Kidney (tissue), 14 donors: Measurements from ENCODE around the gene LRBA. TPM values are rescaled to one million over a fixed set of nuclear protein-coding genes. Genes with fewer than 3 reads are reported as not detected.
"Not testable (repeated sequence)": the region's sequence is repeated elsewhere in the genome, so short reads cannot be mapped to it uniquely, and the experiment has no call there.

Experiments used
- DNase-seq, 5 donors: peaks; one replicate each; pipeline ENCODE4 v3.0.0-alpha.2; 2013 to 2020
- FAIRE-seq: peaks from 2 replicates; lab custom pipeline; 2012; peaks lifted over from hg19 to GRCh38; lab: Jason Lieb, UNC
- H3K27ac ChIP-seq, 2 donors: one replicate each; pipeline ENCODE4 v1.7.0; 2013; ENCODE audit warnings: low read depth in 2 of 2, low read length in 2 of 2, inconsistent platforms in 1 of 2
- H3K27me3 ChIP-seq: one replicate; pipeline ENCODE4 v1.7.1; 2013; ENCODE audit warnings: low read length, inconsistent platforms; ENCODE audit not compliant: control insufficient read depth, insufficient read depth
- H3K36me3 ChIP-seq, 3 donors: one replicate each; pipeline versions ENCODE4 v1.7.0 to v1.7.1; 2013; ENCODE audit warnings: low read length in 3 of 3, control low read depth in 1 of 3, inconsistent platforms in 1 of 3; ENCODE audit not compliant: insufficient read depth in 3 of 3, control insufficient read depth in 2 of 3
- H3K4me1 ChIP-seq, 3 donors: one replicate each; pipeline versions ENCODE4 v1.7.0 to v1.7.1; 2013; ENCODE audit warnings: low read length in 3 of 3, inconsistent platforms in 1 of 3, low read depth in 1 of 3; ENCODE audit not compliant: control insufficient read depth in 2 of 3, insufficient read depth in 2 of 3
- H3K4me3 ChIP-seq, 3 donors: one replicate each; pipeline versions ENCODE4 v1.7.0 to v1.8.1; 2013; ENCODE audit warnings: low read length in 3 of 3, control low read depth in 1 of 3, inconsistent platforms in 1 of 3
- H3K9ac ChIP-seq, 3 donors: one replicate each; pipeline versions ENCODE4 v1.7.0 to v1.7.1; 2013; ENCODE audit warnings: low read length in 3 of 3, control low read depth in 1 of 3, inconsistent platforms in 1 of 3
- H3K9me3 ChIP-seq, 3 donors: one replicate each; pipeline versions ENCODE4 v1.7.0 to v1.7.1; 2013; ENCODE audit warnings: low read length in 3 of 3, control low read depth in 1 of 3, inconsistent platforms in 1 of 3; ENCODE audit not compliant: control insufficient read depth in 2 of 3, insufficient read depth in 1 of 3
- CTCF ChIP-seq: IDR thresholded peaks from 3 replicates; pipeline ENCODE4 v1.5.1; 2012; ENCODE audit warnings: mild to moderate bottlenecking, moderate library complexity, borderline replicate concordance; ENCODE audit not compliant: insufficient read depth; ENCODE audit errors: extremely low read depth
- intact Hi-C: fragments of 100-400 bp; cut with DNase I; formaldehyde crosslinking; loops from one replicate; pipeline ENCODE4 v1.11.1; 2022
- polyA plus RNA-seq: library from polyadenylated mRNA; stranded (reverse); fragments of 350-450 nt; fragmentation: Illumina TruSeq; extraction: RNeasy Lipid Tissue Mini Kit (QIAGEN cat#74804); gene quantifications from one replicate; pipeline ENCODE4 v1.2.3, GENCODE V29; 2014; ENCODE audit warnings: low read depth, low replicate concordance; ENCODE audit not compliant: insufficient read depth
- total RNA-seq: library from RNA; stranded (reverse); fragmentation: NEBNext Ultra II Directional; extraction: Animal tissue kit (Norgen Biotek cat#: 25700); gene quantifications from one replicate; pipeline ENCODE4 v1.2.1, GENCODE V29; 2021
- donor health status: control.
- donor health status: control.
- donor health status: control.
- donor health status: control.
- donor health status: control.
- donor health status: DM: yes; HTN: yes; CAD: no.
- donor health status: Normal renal cell carcinoma (clear cell type).

The LRBA gene
- total and polyA plus RNA-seq, 2 donors from 2014 or later, result 20.3 to 76.7 TPM

- Histone ChIP-seq H3K9me3 (no peaks in the 10 kb centered on the region), H3K4me3 (no peak overlapping the region), H3K4me1 (no peaks in the 10 kb centered on the region), H3K36me3 (no peaks in the 10 kb centered on the region), H3K27me3 (no peaks in the 10 kb centered on the region), H3K9ac (no peak overlapping the region), H3K27ac (no peak overlapping the region)
- no peak for TF ChIP-seq CTCF
- no peak for FAIRE-seq
- intact Hi-C loops, result no loop called here
- DNase-seq, result no peak
Observed at GRCh38 chr4:151000747-151001429, 14.2 kb downstream of the LRBA start.

GRCh38 chr4:150999086-150999485 is 16.0 kb downstream of the LRBA start:
- Histone ChIP-seq H3K27ac (no peak overlapping the region), H3K4me1 (no peaks in the 10 kb centered on the region), H3K36me3 (no peaks in the 10 kb centered on the region), H3K27me3 (no peaks in the 10 kb centered on the region), H3K9ac (no peak overlapping the region), H3K4me3 (no peak overlapping the region), H3K9me3 (no peaks in the 10 kb centered on the region)
- FAIRE-seq, result no peak
- no peak for TF ChIP-seq CTCF
- no peak for DNase-seq
- intact Hi-C loops, result no loop called here

GRCh38 chr4:150997141-150997540 is 17.9 kb downstream of the LRBA start:
- H3K27ac ChIP-seq, result no peak overlapping the region
- no peak overlapping the region for H3K4me3 ChIP-seq
- H3K36me3 ChIP-seq, result no peaks in the 10 kb centered on the region
- TF ChIP-seq CTCF, result no peak
- no peaks in the 10 kb centered on the region for H3K9me3 ChIP-seq
- FAIRE-seq (no peak), DNase-seq (no peak)
- intact Hi-C loops, result no loop called here
- H3K9ac ChIP-seq, result no peak overlapping the region
- H3K27me3 ChIP-seq, result no peaks in the 10 kb centered on the region
- no peaks in the 10 kb centered on the region for H3K4me1 ChIP-seq

GRCh38 chr4:150994721-150995120 is 20.4 kb downstream of the LRBA start:
- no peak for TF ChIP-seq CTCF
- H3K27me3 ChIP-seq, result no peaks in the 10 kb centered on the region
- DNase-seq (no peak), FAIRE-seq (no peak)
- H3K4me1 ChIP-seq, result no peaks in the 10 kb centered on the region
- intact Hi-C loops, result no loop called here
- no peak overlapping the region for H3K4me3 ChIP-seq
- H3K9ac ChIP-seq, result no peak overlapping the region
- no peaks in the 10 kb centered on the region for H3K9me3 ChIP-seq
- no peaks in the 10 kb centered on the region for H3K36me3 ChIP-seq
- no peak overlapping the region for H3K27ac ChIP-seq

- H3K4me3 ChIP-seq, H3K27ac ChIP-seq, FAIRE-seq, H3K4me1 ChIP-seq, DNase-seq, H3K9me3 ChIP-seq, intact Hi-C loops, H3K27me3 ChIP-seq, H3K36me3 ChIP-seq, H3K9ac ChIP-seq: not testable (repeated sequence)
Observed at GRCh38 chr4:150993577-150993976, 21.5 kb downstream of the LRBA start.
